Fibroblast of lung (primary cell): Measurements from ENCODE around the gene CFAP45. TPM values are rescaled to one million over a fixed set of nuclear protein-coding genes. Genes with fewer than 3 reads are reported as not detected.

Source experiments
- DNase-seq, 2 donors: peaks; one replicate each; pipeline versions ENCODE4 v3.0.0 to v3.0.0-alpha.2; 2010; ENCODE audit warnings: low read depth in 2 of 2
- H2AFZ ChIP-seq: 2 replicates; pipeline ENCODE4 v1.5.1; 2012; ENCODE audit warnings: low read length, control low read depth, inconsistent platforms
- H3K27ac ChIP-seq: 2 replicates; pipeline ENCODE4 v1.5.1; 2011; ENCODE audit warnings: low read length, control low read depth; ENCODE audit not compliant: insufficient read depth
- H3K27me3 ChIP-seq: 2 replicates; pipeline ENCODE4 v1.5.1; 2011; ENCODE audit warnings: mild to moderate bottlenecking, low read length; ENCODE audit not compliant: control insufficient read depth, insufficient read depth
- H3K36me3 ChIP-seq: 2 replicates; pipeline ENCODE4 v1.5.1; 2011; ENCODE audit warnings: low read length; ENCODE audit not compliant: control insufficient read depth, insufficient read depth
- H3K4me1 ChIP-seq: 2 replicates; pipeline ENCODE4 v1.5.1; 2011; ENCODE audit warnings: low read length; ENCODE audit not compliant: control insufficient read depth, insufficient read depth; ENCODE audit errors: extremely low read depth
- H3K4me2 ChIP-seq: 2 replicates; pipeline ENCODE4 v1.5.1; 2011; ENCODE audit warnings: low read length, control low read depth; ENCODE audit not compliant: insufficient read depth; ENCODE audit errors: extremely low read depth
- H3K4me3 ChIP-seq, 4 experiments: fragments of 200-600 bp in 1 of 4; sonication (generic) in 1 of 4; replicated peaks in 1 of 4; 2 replicates each; pipeline ENCODE4 v1.5.1; 2011 to 2016; ENCODE audit warnings: low read length in 4 of 4, low read depth in 3 of 4, mild to moderate bottlenecking in 3 of 4, control low read depth in 2 of 4, inconsistent platforms in 1 of 4, mixed read lengths in 1 of 4; ENCODE audit not compliant: insufficient read depth in 1 of 4; ENCODE audit errors: control extremely low read depth in 1 of 4
- H3K79me2 ChIP-seq: 2 replicates; pipeline ENCODE4 v1.5.1; 2012; ENCODE audit warnings: mild to moderate bottlenecking, low read length, inconsistent platforms; ENCODE audit not compliant: control insufficient read depth, insufficient read depth
- H3K9ac ChIP-seq: 2 replicates; pipeline ENCODE4 v1.5.1; 2011; ENCODE audit warnings: mild to moderate bottlenecking, low read length, control low read depth; ENCODE audit not compliant: insufficient read depth
- H3K9me3 ChIP-seq: 2 replicates; pipeline ENCODE4 v1.5.1; 2012; ENCODE audit warnings: low read depth, low read length; ENCODE audit not compliant: control insufficient read depth, insufficient read depth
- H4K20me1 ChIP-seq: 2 replicates; pipeline ENCODE4 v1.5.1; 2011; ENCODE audit warnings: low read length; ENCODE audit not compliant: control insufficient read depth, insufficient read depth; ENCODE audit errors: extremely low read depth
- CTCF ChIP-seq, 2 donors: IDR thresholded peaks in 1 of 2; conservative IDR thresholded peaks in 1 of 2; 1 replicate in 1 of 2; 2 replicates in 1 of 2; pipeline ENCODE4 v1.5.1; 2011 to 2012; ENCODE audit warnings: low read length in 2 of 2, control low read depth in 1 of 2, inconsistent platforms in 1 of 2, low read depth in 1 of 2, mild to moderate bottlenecking in 1 of 2
- EZH2 ChIP-seq: IDR thresholded peaks from 2 replicates; pipeline ENCODE4 v1.5.1; 2012; ENCODE audit warnings: low read length, control low read depth, mild to moderate bottlenecking; ENCODE audit errors: missing control alignments
- polyA plus RNA-seq, 2 donors: library from polyadenylated mRNA; depleted of rRNA in 1 of 2; stranded (reverse) in 1 of 2; unstranded in 1 of 2; fragments of >200 nt; gene quantifications; 2 replicates each; pipeline ENCODE4 v1.2.1, GENCODE V29; 2011 to 2012; ENCODE audit warnings: missing spikeins in 1 of 2
- total RNA-seq: library from RNA; depleted of rRNA; stranded (reverse); fragments of >200 nt; gene quantifications from 2 replicates; pipeline ENCODE4 v1.2.1, GENCODE V29; 2014

Gene CFAP45
- total and polyA plus RNA-seq, 2 donors (not counting 1 experiment from before 2014, with no cell fraction given), result 1.2 to 1.5 TPM

GRCh38 chr1:159862557-159862956 lies 37.4 kb downstream of the CFAP45 start, which contains the start of gene VSIG8:
VSIG8 (minus strand) TSS chr1:159862657; CDS start chr1:159862521, 136 bp downstream.
- H3K27me3 ChIP-seq, result no peaks in the 10 kb centered on the region

GRCh38 chr1:159862031-159862430 lies 37.9 kb downstream of the CFAP45 start:
- no peak overlapping the region for H2AFZ ChIP-seq
- H3K36me3 ChIP-seq, result no peaks in the 10 kb centered on the region
- no peak overlapping the region for H3K4me2 ChIP-seq
- no peaks in the 10 kb centered on the region for H3K27me3 ChIP-seq
- no peak overlapping the region for H3K27ac ChIP-seq
- no peaks in the 10 kb centered on the region for H4K20me1 ChIP-seq
- no peak for TF ChIP-seq CTCF (conservative IDR thresholded peaks at IDR 0.05 in 1 of 2, IDR thresholded peaks at IDR 0.05 in 1 of 2; ENCODE audit: low read depth in 1 of 2, low read length in 2 of 2)
- TF ChIP-seq EZH2, result no peak
- no peaks in the 10 kb centered on the region for H3K4me1 ChIP-seq
- no peaks in the 10 kb centered on the region for H3K79me2 ChIP-seq
- H3K4me3 ChIP-seq, result no peak overlapping the region
- no peaks in the 10 kb centered on the region for H3K9me3 ChIP-seq
- H3K9ac ChIP-seq, result no peak overlapping the region
- DNase-seq, result no peak

More at GRCh38 chr1:159862557-159862956, 37.4 kb downstream of the CFAP45 start, which contains the start of gene VSIG8:
- H3K4me3 ChIP-seq, result no peak within 1 kb of the TSS
- no peaks in the 10 kb centered on the region for H3K36me3 ChIP-seq
- TF ChIP-seq EZH2 (no peak), CTCF (conservative IDR thresholded peaks at IDR 0.05 in 1 of 2, IDR thresholded peaks at IDR 0.05 in 1 of 2; ENCODE audit: low read depth in 1 of 2, low read length in 2 of 2) (no peak)
- no peak for DNase-seq
- no peak within 1 kb of the TSS for H3K4me2 ChIP-seq
- H3K9ac ChIP-seq, result no peak within 1 kb of the TSS
- H2AFZ ChIP-seq, result no peak within 1 kb of the TSS
- peaks cover under 1% of the 10 kb centered on the region for H3K4me1 ChIP-seq
- H3K79me2 ChIP-seq, result no peaks in the 10 kb centered on the region
- H3K27ac ChIP-seq, result no peak within 1 kb of the TSS
- H4K20me1 ChIP-seq, result no peaks in the 10 kb centered on the region
- H3K9me3 ChIP-seq, result no peaks in the 10 kb centered on the region

- no peak for DNase-seq
- no peak overlapping the region for H3K4me3 ChIP-seq
- TF ChIP-seq EZH2, result no peak
- no peak for TF ChIP-seq CTCF (conservative IDR thresholded peaks at IDR 0.05 in 1 of 2, IDR thresholded peaks at IDR 0.05 in 1 of 2; ENCODE audit: low read depth in 1 of 2, low read length in 2 of 2)
Observed at GRCh38 chr1:159861218-159861617, 38.7 kb downstream of the CFAP45 start.

More at GRCh38 chr1:159861218-159861617, 38.7 kb downstream of the CFAP45 start:
- Histone ChIP-seq H3K27ac (no peak overlapping the region), H3K27me3 (no peaks in the 10 kb centered on the region), H3K4me2 (no peak overlapping the region), H3K36me3 (no peaks in the 10 kb centered on the region), H2AFZ (no peak overlapping the region), H3K9me3 (no peaks in the 10 kb centered on the region), H3K4me1 (no peaks in the 10 kb centered on the region), H3K9ac (no peak overlapping the region), H3K79me2 (no peaks in the 10 kb centered on the region), H4K20me1 (no peaks in the 10 kb centered on the region)
